Prostate gland (tissue), 2 donors: ENCODE results near the gene MAP3K7CL. TPM values are rescaled to one million over a fixed set of nuclear protein-coding genes. Genes with fewer than 3 reads are reported as not detected.

Source experiments
- DNase-seq: peaks from one replicate; pipeline ENCODE4 v3.0.0-alpha.2; 2019; ENCODE audit warnings: low spot score
- H3K27ac ChIP-seq, 2 donors: fragments of 200-600 bp; sonication (generic); 2 replicates each; pipeline ENCODE4 v1.5.1; 2017 to 2019
- H3K27me3 ChIP-seq: fragments of 200-600 bp; sonication (generic); replicated peaks from 2 replicates; pipeline ENCODE4 v1.5.1; 2019; ENCODE audit not compliant: insufficient read depth
- H3K36me3 ChIP-seq, 2 donors: fragments of 200-600 bp; sonication (generic); 1 replicate in 1 of 2; 2 replicates in 1 of 2; pipeline versions ENCODE4 v1.5.1 to v1.8.1; 2017 to 2019
- H3K4me1 ChIP-seq: fragments of 200-600 bp; sonication (generic); replicated peaks from 2 replicates; pipeline ENCODE4 v1.5.1; 2019
- H3K4me3 ChIP-seq, 2 donors: fragments of 200-600 bp; sonication (generic); 2 replicates each; pipeline ENCODE4 v1.5.1; 2017 to 2019
- H3K9me3 ChIP-seq: fragments of 200-600 bp; sonication (generic); 2 replicates; pipeline ENCODE4 v1.5.1; 2017
- POLR2A ChIP-seq: fragments of 450-650 bp; IDR thresholded peaks from one replicate; pipeline ENCODE4 v1.6.1; 2016; ENCODE audit warnings: antibody characterized with exemption, mild to moderate bottlenecking
- POLR2AphosphoS5 ChIP-seq: sonication (generic); formaldehyde crosslinking; IDR thresholded peaks from one replicate; pipeline ENCODE4 v1.6.1; 2017; ENCODE audit warnings: antibody characterized with exemption
- WGBS: methylation state at CpG from one replicate; pipeline ENCODE4 v1.1.5; 2018; 5-methylcytosine and 5-hydroxymethylcytosine counted together
- intact Hi-C: fragments of 100-400 bp; cut with DNase I; formaldehyde crosslinking; loops from one replicate; pipeline ENCODE4 v1.14.2; 2022
- total RNA-seq, 2 donors: library from RNA; depleted of rRNA; stranded (reverse); fragments of >200 nt; gene quantifications; one replicate each; pipeline ENCODE4 v1.1.0, GENCODE V29; 2016
- TF ChIP-seq, protein P1 (sequence below), 4 experiments: fragments of 200-600 bp in 2 of 4; fragments of 450-650 bp in 2 of 4; sonication (generic) in 2 of 4; IDR thresholded peaks; 1 replicate in 3 of 4; 2 replicates in 1 of 4; pipeline ENCODE4 v1.5.1; 2016 to 2019; ENCODE audit warnings: antibody characterized with exemption in 4 of 4, mild to moderate bottlenecking in 2 of 4, moderate library complexity in 2 of 4

Gene MAP3K7CL
- total RNA-seq, 2 donors from 2014 or later: 8.7 to 13.2 TPM

DNA sequence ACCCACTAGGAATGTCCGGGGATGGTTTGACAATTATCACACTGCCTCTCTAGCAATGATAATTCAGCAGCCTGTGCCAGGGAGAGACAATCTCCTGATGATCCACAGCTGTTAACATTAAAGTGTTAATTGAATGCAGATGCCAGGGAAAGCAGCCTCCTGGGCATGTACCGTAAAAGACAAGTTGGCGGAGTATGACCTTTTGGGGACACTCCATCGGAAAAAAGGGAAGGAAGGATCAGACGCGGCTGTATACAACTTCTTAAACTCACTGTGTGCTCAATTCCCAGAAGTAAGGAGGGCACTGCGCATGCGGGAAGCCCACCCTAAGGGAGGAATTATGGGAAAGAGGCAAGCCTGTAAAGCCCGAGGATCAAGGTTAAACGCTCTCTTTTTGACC, 62.6 kb downstream of the MAP3K7CL start:
- 57% methylated on average over 10 of the region's 10 CpGs for WGBS
- peaks cover 2% of the 10 kb centered on the region for H3K4me1 ChIP-seq

DNA sequence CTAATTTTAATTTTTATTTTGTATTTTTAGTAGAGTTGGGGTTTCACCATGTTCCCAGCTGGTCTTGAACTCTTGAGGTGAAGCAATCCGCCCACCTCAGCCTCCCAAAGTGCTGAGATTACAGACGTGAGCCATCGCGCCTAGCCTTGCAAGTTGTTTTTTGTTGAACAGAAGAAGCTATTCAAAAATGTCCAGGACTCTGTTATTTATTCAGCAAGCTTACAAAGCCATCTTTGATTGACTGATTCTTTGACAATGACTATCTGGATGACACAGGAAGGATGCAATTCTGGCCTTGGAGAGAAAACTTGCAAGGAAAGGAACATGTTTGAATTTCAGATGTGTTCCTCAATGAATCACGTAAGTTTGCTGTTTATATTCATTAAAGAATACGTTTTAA, 63.5 kb downstream of the MAP3K7CL start:
- intact Hi-C loops: no loop called here
- WGBS: 77% methylated on average over 6 of the region's 6 CpGs

More for the DNA sequence above, 62.6 kb downstream of the MAP3K7CL start:
- no peak for DNase-seq
- TF ChIP-seq, protein P1, sequence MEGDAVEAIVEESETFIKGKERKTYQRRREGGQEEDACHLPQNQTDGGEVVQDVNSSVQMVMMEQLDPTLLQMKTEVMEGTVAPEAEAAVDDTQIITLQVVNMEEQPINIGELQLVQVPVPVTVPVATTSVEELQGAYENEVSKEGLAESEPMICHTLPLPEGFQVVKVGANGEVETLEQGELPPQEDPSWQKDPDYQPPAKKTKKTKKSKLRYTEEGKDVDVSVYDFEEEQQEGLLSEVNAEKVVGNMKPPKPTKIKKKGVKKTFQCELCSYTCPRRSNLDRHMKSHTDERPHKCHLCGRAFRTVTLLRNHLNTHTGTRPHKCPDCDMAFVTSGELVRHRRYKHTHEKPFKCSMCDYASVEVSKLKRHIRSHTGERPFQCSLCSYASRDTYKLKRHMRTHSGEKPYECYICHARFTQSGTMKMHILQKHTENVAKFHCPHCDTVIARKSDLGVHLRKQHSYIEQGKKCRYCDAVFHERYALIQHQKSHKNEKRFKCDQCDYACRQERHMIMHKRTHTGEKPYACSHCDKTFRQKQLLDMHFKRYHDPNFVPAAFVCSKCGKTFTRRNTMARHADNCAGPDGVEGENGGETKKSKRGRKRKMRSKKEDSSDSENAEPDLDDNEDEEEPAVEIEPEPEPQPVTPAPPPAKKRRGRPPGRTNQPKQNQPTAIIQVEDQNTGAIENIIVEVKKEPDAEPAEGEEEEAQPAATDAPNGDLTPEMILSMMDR (IDR thresholded peaks at IDR 0.05): no peak
- TF ChIP-seq POLR2AphosphoS5 (no peak), POLR2A (no peak)
- Histone ChIP-seq H3K27ac (peak overlapping the region in 1 of 2 donors; percentile 16), H3K27me3 (no peaks in the 10 kb centered on the region), H3K4me3 (no peak overlapping the region), H3K36me3 (no peaks in the 10 kb centered on the region), H3K9me3 (no peaks in the 10 kb centered on the region)
- intact Hi-C loops: no loop called here

DNA sequence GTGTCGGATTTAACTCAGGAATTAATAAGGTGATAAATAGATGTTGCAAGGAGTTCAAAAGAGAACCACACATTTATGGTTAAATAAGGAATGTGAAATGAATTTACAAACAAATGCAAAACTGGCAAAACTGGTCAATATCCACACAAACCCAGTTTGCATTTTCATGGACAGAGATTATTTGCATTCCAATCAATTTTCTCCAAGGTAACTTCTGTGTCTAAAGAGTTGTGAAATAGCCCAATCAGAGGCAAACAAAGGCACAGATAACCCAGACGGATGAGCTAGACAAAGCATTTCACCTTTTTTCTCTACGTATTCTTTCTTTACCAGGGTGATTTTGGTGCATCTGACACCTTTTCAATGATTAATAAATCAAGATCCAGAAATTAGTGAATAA, 63.9 kb downstream of the MAP3K7CL start:
- intact Hi-C loops: no loop called here
- DNase-seq: no peak
- 64% methylated on average over 3 of the region's 3 CpGs for WGBS

More for the DNA sequence above, 63.5 kb downstream of the MAP3K7CL start:
- Histone ChIP-seq H3K36me3 (no peaks in the 10 kb centered on the region), H3K4me3 (no peak overlapping the region), H3K27ac (peak overlapping the region in 1 of 2 donors; percentile 16), H3K9me3 (no peaks in the 10 kb centered on the region), H3K4me1 (peaks cover 2% of the 10 kb centered on the region), H3K27me3 (no peaks in the 10 kb centered on the region)
- no peak for DNase-seq
- TF ChIP-seq POLR2AphosphoS5: no peak
- no peak for TF ChIP-seq POLR2A
- TF ChIP-seq, protein P1 (IDR thresholded peaks at IDR 0.05): no peak

DNA sequence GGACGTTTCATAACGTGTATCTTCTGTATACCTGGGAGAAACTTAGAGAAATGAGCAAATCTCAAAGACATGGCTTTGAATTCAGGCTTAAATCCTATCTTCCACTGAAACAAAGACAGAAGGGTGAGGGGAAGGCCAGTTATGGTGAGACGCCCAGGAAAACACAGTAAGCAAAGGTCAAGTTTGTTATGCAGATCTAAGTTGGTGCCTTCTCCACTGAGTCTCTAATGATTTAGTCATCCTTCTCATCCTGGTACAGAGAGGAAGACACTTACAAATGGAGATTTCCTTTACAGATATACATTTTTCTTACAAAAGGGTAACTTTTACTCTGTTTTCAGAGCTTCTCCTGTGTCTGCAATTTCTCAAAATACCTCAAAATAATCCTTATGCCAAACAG, 64.4 kb downstream of the MAP3K7CL start:
- Histone ChIP-seq H3K36me3 (no peaks in the 10 kb centered on the region), H3K27me3 (no peaks in the 10 kb centered on the region), H3K4me1 (peaks cover 2% of the 10 kb centered on the region), H3K9me3 (no peaks in the 10 kb centered on the region), H3K27ac (peak overlapping the region in 1 of 2 donors; percentile 60), H3K4me3 (no peak overlapping the region)
- no peak for DNase-seq
- TF ChIP-seq, protein P1 (IDR thresholded peaks at IDR 0.05): no peak
- TF ChIP-seq POLR2A: no peak
- no peak for TF ChIP-seq POLR2AphosphoS5
- WGBS: 63% methylated on average over 3 of the region's 3 CpGs
- intact Hi-C loops: no loop called here

More for the DNA sequence above, 63.9 kb downstream of the MAP3K7CL start:
- peak overlapping the region in 1 of 2 donors; percentile 60 for H3K27ac ChIP-seq
- H3K9me3 ChIP-seq: no peaks in the 10 kb centered on the region
- peaks cover 2% of the 10 kb centered on the region for H3K4me1 ChIP-seq
- H3K36me3 ChIP-seq: no peaks in the 10 kb centered on the region
- no peaks in the 10 kb centered on the region for H3K27me3 ChIP-seq
- H3K4me3 ChIP-seq: no peak overlapping the region
- TF ChIP-seq, protein P1 (IDR thresholded peaks at IDR 0.05): no peak
- no peak for TF ChIP-seq POLR2A
- no peak for TF ChIP-seq POLR2AphosphoS5

DNA sequence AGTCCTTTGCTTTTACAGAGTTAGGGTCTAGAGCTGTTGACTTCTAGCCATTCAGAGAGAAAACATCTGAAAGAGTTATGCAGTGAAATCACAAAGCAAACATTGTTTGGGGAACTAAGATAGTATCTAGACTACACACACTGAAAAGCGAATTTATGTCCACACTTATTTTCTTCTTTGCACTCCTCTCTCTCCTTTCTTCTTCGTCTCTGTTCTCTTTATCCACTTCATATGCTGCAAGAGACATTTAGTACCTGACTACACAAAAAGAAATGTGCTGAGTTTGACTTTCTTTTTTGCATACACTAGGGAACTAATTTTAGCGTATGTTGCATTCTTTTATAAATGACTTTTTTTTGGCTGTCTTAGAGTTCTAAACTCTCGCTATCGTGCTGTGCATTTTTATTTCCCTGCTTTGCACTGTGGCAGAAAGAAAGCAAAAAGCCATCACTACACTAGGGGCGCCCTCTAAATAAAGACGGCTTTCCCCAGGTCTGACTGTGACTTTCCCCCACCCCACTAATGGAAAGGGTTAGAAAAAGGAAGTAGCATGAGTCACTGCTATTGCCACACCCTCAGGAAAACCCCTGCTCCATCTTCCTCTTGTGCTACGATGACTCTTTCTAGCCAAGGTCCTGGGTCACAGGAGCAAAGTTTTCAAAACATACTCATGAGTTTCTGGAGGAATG, 65.7 kb downstream of the MAP3K7CL start:
- Histone ChIP-seq H3K4me1 (peaks cover 2% of the 10 kb centered on the region), H3K27me3 (no peaks in the 10 kb centered on the region), H3K9me3 (no peaks in the 10 kb centered on the region), H3K27ac (peak overlapping the region in 1 of 2 donors; percentile 60), H3K4me3 (no peak overlapping the region), H3K36me3 (no peaks in the 10 kb centered on the region)
- TF ChIP-seq POLR2A (no peak), POLR2AphosphoS5 (peak; percentile 3)
- TF ChIP-seq, protein P1 (IDR thresholded peaks at IDR 0.05): peak in 1 of 4 experiments; percentile 19
- whole genome bisulfite sequencing: 14% methylated on average over 8 of the region's 8 CpGs
- DNase-seq: no peak
- intact Hi-C loops: no loop called here
